HG03103 (cell line): ENCODE measurements around the gene STK10.
"Not testable (repeated sequence)": the region's sequence is repeated elsewhere in the genome, so short reads cannot be mapped to it uniquely, and the experiment has no call there.

Experiments used
- ATAC-seq: cut with Tn5 transposase; IDR thresholded peaks from one replicate; pipeline ENCODE4 v1.9.1; 2021; ENCODE audit warnings: low read depth; ENCODE audit not compliant: unreplicated experiment

STK10 gene

DNA sequence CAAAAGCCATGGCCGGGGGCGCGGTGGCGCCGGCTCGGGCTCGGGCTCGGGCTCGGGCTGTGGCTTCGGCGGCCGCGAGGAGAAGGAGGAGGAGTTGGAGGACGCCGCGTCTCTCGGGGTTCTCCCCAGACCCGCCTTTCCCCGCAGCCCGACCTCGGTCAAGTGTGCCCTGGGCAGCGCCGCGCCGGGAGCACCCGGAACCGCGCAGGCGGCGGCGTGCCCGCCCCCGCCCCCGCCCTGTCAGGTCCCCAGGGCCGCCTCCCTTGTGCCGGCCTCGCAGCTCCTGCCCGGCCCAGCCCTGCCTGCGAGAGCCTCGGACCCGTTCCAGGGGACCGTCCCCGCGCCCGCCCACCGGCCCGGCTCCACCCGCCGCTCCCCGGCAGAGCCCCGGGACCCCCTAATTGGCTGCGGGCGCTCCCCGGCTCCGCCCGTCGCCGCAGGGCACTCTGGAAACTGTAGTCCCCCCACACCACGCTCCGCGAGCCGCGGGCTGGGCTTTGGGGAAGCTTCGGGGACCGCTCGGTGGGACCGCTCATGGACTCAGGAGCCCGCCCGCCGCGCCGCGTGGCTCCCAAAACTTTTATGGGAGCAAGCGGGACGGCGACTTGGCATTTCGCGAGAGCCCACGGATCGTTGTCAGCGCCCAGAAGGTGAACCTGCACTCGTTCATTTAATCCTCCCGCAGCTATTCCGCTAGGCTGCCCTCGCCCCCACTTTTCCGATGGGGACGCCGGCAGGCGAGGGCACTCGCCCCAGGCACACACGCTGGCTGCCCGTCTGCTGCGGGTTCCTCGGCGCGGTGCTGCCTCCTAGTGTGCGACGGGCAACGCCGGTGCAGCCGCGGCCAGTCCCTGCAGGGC lies at the start of gene STK10:
Gene STK10, minus strand, starts transcription at position 192 of the 860 bp plus-strand sequence. Its CDS starts 182 bp downstream, at position 10.
- ATAC-seq, result peak; percentile 63

DNA sequence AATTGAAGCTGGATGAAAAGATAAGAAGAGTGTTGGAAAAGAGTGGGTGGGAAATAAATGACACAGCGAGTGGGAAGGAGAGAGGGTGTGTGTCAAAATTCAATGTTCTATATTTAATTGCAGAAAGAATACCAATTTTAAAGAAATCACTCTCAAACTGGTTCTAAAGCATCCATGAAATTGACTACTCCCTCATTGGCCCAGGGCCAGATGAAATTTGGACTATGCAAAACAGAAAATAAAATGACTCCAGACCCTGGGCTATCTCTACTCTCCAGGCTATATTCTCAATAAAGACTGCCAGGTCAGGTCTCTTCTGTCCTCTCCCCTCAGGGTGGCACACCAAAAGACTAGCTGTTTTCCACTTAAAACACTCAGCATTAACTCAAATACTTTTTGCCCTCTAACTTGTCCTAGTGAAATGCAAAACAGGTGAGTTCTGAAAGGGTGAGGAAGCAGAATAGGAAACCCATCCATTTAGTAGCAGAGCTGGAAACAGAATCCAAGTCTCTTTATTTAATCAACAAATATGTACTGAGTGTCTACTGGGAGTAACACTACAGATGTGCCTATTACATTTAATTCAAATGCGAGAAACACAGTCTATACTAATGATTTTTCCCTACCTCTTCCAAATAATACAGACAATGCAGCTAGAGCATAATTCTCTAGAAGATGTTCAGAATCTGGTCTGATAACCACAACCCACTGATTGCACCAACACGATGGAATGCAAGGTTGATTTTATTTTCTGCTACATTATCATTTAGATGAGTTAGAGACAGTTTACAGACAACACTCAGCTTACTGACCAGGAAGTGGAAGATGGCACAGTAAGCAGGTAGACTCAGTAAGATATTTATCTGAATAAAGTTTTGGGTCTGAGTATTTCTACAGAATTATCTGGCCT lies 48.1 kb upstream of the STK10 start:
- no peak for ATAC-seq

DNA sequence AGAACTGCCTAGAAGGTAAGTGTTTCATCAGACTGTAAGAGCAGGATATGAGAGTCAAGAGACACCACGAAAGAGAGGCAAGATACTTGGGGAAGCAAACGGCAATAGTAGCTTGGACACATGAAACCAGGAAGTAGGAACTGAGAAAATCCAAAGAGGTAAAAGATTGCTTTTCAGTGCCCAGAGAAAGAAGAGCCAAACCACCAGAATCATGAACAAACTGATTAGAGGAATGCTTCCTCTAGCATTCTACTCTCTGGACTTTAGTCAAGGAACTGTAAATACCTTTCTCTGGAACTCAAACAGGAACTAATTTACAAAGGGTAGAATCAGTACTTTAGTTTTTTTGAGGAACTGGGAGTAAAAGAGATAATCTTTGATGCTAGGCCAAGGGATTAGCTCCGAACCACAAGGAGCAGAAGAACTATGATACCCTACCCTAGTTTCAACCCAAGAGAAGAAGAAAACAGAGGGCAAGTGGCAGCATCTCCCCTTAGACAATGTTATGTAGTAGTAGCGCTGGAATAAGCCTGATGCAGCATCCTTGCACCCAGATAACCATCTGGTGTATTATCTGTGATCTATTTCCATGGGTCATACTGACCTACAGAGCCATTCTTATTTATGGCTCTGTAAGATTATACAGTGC lies 47.2 kb upstream of the STK10 start:
- peak; percentile 69 for ATAC-seq

DNA sequence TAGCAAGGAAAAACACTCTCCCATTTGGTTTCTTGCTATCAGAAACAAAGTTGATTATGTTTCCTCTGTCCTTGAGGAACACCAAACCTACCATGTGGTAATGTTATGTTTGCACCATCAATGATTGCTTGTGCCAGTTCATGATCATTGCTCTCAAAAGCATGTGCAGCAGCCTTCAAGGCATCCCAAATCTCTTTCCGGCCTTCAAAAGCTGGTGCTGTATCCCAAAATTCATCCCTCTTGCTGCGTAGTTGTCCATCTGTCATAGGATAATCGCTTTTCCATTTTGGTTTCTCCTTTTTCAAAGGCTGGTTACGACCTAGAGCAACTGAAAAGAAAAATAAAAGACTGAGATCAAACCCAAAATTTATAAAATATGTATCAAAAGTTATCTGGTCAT lies 46.0 kb upstream of the STK10 start:
- ATAC-seq, result no peak

DNA sequence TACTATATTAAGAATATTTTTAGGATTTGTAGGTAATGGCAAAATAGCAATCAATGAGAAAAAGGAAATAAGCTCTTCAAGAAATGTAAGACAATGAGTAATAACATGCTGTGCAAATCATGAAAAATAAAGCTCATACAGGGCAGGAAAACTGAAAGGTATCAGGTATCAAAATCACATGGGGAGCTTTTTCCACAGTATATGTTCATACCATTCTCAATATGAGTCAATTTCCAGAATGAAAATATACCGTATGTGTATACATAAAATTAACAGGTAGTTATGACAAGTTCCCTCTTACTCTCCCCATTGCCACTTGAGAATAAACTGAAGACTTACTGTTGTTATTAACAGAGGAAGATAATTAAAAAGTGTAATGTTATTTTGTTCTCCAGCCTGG lies 41.9 kb upstream of the STK10 start:
- ATAC-seq, result no peak

DNA sequence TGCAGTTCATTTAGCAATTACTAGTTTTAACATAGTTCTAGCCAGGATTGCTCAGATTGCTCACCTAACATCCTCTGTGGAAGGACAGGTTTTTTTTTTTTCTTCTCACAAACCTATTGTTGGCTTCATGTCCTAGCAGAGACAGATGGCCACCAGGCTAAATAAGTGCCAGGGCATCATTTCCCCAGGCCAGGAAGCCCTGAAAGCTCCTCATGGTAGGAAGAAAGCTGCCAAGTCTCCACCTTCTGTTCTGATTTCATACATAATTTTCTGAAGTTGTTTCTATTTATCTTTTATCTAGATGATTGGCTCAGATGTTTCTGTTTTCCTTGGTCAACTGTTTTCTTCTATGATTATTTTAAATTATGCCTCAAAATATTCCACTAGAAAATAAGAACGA lies 37.0 kb upstream of the STK10 start:
- no peak for ATAC-seq

DNA sequence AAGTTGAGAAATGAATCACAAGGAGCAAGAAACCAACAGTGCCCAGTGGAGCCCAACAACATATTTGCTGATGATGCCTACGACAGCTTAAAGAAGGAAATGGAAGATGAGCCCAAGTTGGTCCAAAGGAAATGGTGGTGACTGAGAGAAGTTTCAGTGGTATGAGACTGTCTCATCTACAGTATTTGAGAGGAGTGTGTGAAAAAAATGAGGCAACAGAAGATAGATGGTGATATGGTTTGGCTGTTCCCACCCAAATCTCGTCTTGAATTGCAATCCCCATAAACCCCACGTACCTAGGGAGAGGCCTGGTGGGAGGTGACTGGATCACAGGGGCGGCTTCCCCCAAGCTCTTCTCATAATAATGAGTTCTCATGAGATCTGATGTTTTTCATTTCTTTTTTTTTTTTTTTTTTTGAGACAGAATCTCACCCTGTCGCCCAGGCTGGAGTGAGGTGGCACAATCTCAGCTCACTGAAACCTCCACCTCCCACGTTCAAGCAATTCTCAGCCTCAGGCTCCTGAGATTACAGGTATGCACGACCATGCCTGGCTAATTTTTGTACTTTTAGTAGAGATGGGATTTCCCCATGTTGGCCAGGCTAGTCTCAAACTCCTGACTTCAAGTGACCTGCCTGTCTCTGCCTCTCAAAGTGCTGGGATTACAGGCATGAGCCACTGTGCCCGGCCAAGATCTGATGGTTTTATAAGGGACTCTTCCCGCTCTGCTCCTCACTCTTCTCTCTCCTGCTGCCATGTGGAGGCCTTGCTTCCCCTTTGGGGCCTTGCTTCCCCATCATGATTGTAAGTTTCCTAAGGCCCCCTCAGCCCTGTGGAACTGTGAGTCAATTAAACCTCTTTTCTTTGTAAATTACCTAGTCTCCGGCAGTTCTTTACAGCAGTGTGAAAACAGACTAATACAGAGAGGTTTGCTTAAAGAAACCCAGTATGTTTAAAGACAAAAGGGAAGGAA lies 36.2 kb upstream of the STK10 start:
- ATAC-seq, result peak; percentile 57

DNA sequence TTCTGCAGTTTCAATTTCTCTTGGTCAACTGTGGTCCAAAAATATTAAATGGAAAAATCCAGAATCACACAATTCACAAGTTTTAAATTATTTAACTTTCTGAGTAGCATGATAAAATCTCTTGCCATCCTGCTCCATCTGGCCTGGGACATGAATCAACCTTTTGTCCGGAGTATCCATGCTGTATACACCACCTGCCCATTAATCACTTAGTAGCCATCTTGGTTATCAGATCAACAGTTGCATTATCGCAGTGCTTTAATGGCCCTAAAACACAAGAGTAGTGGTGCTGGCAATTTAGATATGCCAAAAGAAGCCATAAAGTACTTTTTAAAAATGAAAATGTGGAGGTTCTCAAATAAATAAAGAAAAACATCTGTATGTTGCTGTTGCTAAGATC lies 31.3 kb upstream of the STK10 start:
- ATAC-seq, result no peak

DNA sequence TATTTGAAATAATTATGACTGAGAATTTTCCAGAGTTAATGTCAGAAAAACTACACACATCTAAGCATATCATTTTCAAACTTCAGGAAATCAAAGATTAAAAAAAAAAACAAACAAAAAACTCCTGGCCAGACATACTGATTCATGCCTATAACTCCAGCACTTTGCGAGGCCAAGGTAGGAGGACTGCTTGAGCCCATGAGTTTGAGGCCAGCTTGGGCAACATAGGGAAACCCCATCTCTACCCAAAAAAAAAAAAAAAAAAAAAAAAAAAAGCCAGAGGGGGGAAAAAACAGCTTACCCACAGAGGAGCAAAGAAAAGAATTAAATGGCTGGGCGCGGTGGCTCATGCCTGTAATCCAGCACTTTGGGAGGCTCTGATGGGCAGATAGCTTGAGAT lies 28.3 kb upstream of the STK10 start:
- ATAC-seq, result no peak

DNA sequence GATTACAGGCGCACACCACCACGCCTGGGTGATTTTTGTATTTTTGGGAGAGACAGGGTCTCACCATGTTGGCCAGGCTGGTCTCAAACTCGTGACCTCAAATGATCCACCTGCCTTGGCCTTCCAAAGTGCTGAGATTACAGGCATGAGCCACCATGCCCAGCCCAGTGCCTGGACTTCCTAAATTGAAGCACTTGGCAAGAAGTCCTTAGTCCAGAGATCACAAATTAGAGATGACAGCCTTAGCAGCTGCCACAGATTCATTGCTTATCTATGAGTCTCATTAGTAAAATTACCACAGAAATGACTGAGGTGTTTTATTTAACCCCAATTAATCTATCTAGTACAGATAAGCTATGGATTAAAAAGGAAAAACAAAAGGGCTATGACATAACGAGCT lies 25.1 kb upstream of the STK10 start:
- ATAC-seq, result no peak

DNA sequence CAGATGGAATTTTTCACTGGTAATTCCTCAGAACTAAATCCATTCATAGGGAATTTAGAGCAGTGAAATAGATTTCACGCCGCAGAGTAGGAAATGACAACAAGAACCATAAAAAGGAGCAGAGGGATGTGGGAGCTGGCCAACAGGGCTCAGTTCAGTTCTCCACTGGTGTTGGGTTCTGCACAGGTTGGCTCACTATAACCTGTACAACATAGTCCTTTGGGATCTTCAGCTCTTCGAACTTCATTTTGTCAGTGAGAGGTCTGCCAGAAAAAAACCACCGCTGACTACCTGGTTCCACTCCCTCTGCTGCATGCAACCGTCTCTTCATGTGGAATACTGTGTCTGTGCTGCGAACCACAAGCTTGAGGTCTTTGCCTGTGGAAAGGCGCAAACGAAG lies 23.7 kb upstream of the STK10 start:
- ATAC-seq, result no peak

DNA sequence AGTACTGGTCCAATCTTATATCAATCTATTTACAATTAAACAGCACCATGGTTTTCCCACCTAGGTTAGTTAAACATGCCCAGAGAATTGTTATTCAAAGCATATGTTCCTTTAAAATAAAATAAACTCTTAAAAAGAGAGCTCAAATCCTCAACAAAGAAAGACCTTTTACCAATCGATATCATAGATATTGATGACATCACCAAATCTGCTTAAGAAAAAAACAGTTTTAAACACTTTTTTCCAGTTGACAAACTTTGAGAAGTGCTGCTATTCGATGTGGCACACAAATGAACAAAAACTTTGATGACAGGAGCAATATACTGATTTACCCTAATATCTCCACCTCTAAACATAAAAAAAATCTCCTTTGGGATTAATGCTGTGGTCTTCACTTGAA lies 21.7 kb upstream of the STK10 start:
- no peak for ATAC-seq

DNA sequence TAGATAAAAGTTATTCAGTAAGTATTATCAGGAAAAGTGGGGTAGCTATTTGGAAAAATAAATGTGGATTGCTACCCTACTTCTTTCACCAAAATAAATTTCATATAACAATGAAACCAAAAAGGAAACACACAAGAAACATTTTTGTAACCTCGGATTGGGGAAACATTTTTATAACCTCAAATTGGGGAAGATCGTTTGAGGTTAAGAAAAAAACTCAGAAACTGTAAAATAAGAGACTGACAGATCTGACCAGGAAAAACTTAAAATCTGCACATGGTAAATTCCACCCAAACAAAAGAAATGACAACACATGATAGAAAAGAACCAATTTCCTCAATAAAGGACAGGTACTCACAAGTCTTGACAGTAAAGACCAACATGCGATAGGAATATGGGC lies 19.5 kb upstream of the STK10 start:
- no peak for ATAC-seq

DNA sequence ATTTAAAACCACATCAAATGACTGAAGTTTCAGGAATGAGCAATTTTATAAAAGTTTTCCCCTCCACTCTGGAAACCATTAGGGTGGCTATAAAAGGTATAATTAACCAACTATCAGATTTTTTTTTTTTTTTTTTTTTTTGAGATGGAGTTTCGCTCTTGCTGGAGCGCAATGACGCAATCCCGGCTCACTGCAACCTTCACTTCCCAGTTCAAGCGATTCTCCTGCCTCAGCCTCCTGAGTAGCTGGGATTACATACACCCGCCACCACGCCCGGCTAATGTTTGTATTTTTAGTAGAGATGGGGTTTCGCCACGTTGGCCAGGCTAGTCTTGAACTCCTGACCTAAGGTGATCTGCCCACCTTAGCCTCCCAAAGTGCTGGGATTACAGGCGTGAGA lies 18.0 kb upstream of the STK10 start:
- not testable (repeated sequence) for ATAC-seq

DNA sequence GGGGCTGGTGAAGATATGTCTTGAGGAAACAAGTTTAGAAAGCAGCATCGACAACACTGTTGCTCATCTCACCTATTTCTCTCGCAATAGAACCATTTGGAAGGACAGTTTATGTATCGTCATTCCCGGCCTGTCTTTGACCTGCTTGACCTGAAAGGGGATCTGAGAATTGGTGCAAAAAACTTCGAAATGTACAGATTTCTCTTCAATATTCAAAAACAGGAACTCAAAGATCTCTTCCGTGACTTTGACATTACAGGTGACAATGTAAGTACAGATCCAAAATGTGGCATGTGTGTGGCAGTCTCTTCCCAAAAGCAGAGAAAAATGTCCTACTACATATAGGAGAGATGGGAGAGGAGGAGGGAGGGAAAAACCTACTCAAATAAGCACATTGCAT lies 12.5 kb upstream of the STK10 start:
- no peak for ATAC-seq

DNA sequence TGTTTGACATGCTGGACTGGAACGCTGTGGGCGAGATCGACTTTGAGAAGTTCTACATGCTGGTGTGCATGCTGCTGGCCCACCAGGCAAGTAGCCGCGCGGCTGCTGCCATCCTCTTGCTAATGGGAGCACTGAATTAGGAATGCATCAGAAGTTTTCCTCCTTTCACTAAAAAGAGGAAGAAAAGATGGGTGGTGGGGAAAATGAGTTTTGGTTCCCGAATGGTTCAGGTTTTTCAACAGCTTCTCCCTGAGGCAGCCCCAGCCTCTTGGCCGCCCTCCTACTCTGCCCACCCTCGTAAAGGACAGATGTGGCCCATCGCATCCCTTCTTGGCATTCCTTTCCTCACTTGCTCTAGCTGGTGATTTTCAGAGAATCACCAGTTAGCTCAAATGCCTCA lies 11.4 kb upstream of the STK10 start:
- no peak for ATAC-seq

DNA sequence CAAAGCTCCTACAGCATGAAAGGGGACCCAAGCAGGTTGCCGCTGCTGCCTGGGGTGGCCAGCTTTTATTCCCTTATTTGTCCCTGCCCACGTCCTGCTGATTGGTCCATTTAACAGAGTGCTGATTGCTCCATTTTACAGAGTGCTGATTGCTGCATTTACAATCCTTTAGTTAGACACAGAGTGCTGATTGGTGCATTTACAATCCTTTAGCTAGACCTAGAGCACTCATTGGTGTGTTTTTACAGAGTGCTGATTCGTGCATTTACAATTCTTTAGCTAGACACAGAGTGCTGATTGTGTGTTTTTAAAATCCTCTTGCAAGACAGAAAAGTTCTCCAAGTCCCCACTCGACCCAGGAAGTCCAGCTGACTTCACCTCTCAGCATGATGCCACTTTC lies 9.8 kb upstream of the STK10 start:
- ATAC-seq, result not testable (repeated sequence)

DNA sequence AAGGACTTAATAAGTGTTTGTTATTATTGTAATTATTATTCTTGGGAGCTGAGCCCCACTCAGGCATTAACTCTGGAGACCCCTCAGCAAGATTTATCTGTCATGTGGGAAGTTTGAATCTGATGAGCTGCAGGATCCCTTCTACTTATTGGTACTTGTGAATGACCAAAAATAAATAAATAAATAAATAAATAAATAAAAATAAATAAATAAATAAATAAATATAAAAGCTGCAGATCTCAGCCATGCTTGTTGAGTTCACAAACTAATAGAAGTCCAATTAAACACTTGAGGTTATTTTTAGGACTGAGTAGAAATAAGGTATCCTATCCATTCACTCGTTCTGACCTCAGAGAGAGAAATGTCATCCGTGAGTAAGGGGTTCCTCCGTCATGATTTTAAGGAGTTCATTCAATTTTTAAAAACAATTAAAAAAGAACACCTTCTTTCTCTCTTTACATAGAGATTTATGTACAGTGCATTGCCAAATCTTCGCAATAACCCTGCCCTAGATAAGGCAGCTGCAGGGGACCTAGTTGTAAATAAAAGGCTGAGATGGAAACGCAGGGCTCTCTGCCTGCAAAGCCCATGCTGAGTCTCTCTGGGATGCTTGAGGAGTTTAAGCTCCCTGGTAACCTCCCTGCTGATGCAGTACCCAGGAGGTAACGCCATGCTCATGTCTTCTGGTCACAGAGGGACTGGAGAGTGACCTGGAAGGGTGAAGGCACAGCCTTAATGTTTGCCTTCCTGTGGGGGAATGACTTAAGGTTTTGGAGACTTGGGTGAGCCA lies 7.2 kb upstream of the STK10 start:
- no peak for ATAC-seq

DNA sequence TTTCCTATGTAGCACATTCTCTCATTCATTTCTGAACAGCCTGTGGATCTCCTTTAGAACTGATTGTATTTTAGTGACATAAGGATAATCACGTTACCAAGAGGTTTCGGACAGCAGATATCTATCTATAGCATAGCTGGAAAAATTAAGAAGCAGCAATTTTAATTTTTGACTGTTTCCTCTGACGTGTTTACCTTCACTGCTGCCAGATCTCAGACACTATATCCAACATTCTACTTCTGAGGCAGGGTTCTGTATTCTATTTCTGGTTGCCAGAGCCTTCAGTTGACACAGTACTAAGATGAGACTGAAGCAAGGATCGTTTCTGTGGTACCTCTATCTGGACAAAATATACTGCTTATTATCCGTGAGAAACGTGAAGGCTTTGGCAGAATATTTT lies 5.8 kb upstream of the STK10 start, which contains the start of gene EFCAB9:
Gene EFCAB9, plus strand, starts transcription at position 301 of the 400 bp plus-strand sequence. Its CDS starts 1 bp downstream, at position 302.
- no peak for ATAC-seq
